Endothelial cell of umbilical vein (primary cell): Measurements from ENCODE around the gene TMEM18.

Source experiments
- MAX ChIP-seq: IDR thresholded peaks from 2 replicates; pipeline ENCODE4 v1.6.1; 2011; ENCODE audit not compliant: insufficient read depth, insufficient read length
- POLR2A ChIP-seq: IDR thresholded peaks from 2 replicates; pipeline ENCODE4 v1.6.1; 2012; ENCODE audit warnings: low read depth, mild to moderate bottlenecking, control low read depth, low read length
- TF ChIP-seq, protein P1 (sequence below), 2 donors: IDR thresholded peaks; 1 replicate in 1 of 2; 2 replicates in 1 of 2; pipeline ENCODE4 v1.5.1; 2011; ENCODE audit warnings: low read length in 2 of 2, mild to moderate bottlenecking in 2 of 2, moderate library complexity in 2 of 2, control low read depth in 1 of 2, inconsistent platforms in 1 of 2, low read depth in 1 of 2; ENCODE audit not compliant: insufficient read depth in 1 of 2; ENCODE audit errors: extremely low read depth in 1 of 2

DNA sequence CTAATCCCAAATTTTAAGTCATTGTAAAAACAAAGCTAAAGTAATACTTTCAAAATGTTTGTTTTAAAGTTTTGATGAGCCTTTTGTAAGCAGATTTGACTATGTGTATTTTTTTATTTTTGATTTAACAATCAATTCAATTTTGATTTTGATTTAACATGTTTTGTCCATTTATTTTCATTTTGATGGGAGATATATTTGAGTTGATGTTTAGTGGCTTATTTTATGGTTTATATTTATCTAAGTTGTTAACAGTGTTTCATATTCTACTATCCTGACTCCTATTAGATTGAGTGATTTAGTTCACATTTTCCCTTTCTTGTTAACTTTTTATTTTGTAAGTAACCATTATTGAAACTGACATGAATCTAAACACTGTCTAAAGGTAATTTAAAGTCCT, 44.7 kb downstream of the TMEM18 start:
- no peak for TF ChIP-seq POLR2A
- TF ChIP-seq, protein P1, sequence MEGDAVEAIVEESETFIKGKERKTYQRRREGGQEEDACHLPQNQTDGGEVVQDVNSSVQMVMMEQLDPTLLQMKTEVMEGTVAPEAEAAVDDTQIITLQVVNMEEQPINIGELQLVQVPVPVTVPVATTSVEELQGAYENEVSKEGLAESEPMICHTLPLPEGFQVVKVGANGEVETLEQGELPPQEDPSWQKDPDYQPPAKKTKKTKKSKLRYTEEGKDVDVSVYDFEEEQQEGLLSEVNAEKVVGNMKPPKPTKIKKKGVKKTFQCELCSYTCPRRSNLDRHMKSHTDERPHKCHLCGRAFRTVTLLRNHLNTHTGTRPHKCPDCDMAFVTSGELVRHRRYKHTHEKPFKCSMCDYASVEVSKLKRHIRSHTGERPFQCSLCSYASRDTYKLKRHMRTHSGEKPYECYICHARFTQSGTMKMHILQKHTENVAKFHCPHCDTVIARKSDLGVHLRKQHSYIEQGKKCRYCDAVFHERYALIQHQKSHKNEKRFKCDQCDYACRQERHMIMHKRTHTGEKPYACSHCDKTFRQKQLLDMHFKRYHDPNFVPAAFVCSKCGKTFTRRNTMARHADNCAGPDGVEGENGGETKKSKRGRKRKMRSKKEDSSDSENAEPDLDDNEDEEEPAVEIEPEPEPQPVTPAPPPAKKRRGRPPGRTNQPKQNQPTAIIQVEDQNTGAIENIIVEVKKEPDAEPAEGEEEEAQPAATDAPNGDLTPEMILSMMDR (IDR thresholded peaks at IDR 0.05; ENCODE audit: extremely low read depth in 1 of 2, insufficient read depth in 1 of 2, low read depth in 1 of 2, low read length in 2 of 2), result no peak
- no peak for TF ChIP-seq MAX
